NB4 (cell line): ENCODE results near the gene CACNA2D4.
A peak's percentile ranks its signal among the peaks of the same experiment; 100 is the strongest.

Experiments
- DNase-seq: peaks from one replicate; pipeline ENCODE4 v3.0.0; 2010; ENCODE audit warnings: low read depth
- H3K4me3 ChIP-seq: one replicate; pipeline ENCODE4 v1.5.1; 2011; ENCODE audit warnings: mild to moderate bottlenecking, low read depth, low read length, moderate library complexity
- MYC ChIP-seq: IDR thresholded peaks from 2 replicates; pipeline ENCODE4 v1.6.1; 2011; ENCODE audit warnings: low read depth, low read length
- POLR2A ChIP-seq: IDR thresholded peaks from 2 replicates; pipeline ENCODE4 v1.6.1; 2011; ENCODE audit warnings: mild to moderate bottlenecking; ENCODE audit not compliant: insufficient read length; ENCODE audit errors: extremely low read depth
- TF ChIP-seq, protein P1 (sequence below): IDR thresholded peaks from one replicate; pipeline ENCODE4 v1.5.1; 2012; ENCODE audit warnings: low read depth, low read length
- TF ChIP-seq, protein P2 (sequence below): IDR thresholded peaks from 2 replicates; pipeline ENCODE4 v1.6.1; 2011; ENCODE audit warnings: low read depth, low read length

Gene CACNA2D4

DNA sequence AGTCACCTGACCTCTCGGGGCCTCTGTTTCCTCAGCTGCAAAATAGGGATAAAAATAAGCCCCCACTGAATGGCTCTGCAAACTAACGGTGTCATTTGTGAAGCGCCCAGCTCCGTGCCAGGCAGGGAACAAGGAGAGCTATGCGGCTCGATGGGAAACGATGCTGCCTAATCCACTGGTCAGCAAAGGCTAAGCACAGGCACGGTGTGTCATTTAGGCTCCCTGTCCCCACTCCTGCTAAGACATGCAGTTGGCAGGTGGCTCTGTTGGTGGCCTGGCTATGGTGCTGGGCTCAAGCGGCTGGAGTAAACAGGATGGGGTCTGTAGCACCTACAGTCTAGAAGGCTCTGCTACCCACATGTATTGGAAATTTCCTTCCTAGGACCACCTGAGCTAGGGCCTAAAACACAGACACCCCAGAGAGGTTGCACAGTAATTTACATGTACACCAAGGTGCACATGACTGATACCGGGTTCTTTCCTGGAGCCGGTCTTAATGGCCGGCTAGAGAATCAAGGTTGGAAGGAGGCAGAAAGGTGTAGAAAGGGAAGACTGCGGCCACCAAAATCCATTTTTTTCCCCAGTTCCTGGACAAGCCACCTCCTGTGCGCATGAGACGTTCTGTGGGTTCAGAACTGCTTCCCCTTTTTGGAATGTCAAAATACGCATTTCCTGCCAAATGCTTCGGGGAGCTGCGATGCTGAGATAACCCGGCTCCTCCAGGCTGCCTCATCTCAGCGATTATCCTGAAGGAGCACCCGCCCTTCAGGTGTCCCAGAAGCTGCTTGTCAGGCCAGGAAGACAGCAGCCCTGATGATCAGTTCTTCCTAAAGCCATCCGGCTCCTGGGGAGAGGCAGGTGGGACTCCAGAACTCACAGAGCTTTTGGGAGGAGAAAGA, 1.0 kb downstream of the CACNA2D4 start:
- TF ChIP-seq POLR2A (peak; percentile 19), MYC (peak; percentile 24; the same call in 1 of the 2 replicates)
- TF ChIP-seq, protein P1, sequence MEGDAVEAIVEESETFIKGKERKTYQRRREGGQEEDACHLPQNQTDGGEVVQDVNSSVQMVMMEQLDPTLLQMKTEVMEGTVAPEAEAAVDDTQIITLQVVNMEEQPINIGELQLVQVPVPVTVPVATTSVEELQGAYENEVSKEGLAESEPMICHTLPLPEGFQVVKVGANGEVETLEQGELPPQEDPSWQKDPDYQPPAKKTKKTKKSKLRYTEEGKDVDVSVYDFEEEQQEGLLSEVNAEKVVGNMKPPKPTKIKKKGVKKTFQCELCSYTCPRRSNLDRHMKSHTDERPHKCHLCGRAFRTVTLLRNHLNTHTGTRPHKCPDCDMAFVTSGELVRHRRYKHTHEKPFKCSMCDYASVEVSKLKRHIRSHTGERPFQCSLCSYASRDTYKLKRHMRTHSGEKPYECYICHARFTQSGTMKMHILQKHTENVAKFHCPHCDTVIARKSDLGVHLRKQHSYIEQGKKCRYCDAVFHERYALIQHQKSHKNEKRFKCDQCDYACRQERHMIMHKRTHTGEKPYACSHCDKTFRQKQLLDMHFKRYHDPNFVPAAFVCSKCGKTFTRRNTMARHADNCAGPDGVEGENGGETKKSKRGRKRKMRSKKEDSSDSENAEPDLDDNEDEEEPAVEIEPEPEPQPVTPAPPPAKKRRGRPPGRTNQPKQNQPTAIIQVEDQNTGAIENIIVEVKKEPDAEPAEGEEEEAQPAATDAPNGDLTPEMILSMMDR, result no peak
- TF ChIP-seq, protein P2, sequence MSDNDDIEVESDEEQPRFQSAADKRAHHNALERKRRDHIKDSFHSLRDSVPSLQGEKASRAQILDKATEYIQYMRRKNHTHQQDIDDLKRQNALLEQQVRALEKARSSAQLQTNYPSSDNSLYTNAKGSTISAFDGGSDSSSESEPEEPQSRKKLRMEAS, result no peak
- peak overlapping the region; percentile 65 for H3K4me3 ChIP-seq
- DNase-seq, result peak; percentile 88

DNA sequence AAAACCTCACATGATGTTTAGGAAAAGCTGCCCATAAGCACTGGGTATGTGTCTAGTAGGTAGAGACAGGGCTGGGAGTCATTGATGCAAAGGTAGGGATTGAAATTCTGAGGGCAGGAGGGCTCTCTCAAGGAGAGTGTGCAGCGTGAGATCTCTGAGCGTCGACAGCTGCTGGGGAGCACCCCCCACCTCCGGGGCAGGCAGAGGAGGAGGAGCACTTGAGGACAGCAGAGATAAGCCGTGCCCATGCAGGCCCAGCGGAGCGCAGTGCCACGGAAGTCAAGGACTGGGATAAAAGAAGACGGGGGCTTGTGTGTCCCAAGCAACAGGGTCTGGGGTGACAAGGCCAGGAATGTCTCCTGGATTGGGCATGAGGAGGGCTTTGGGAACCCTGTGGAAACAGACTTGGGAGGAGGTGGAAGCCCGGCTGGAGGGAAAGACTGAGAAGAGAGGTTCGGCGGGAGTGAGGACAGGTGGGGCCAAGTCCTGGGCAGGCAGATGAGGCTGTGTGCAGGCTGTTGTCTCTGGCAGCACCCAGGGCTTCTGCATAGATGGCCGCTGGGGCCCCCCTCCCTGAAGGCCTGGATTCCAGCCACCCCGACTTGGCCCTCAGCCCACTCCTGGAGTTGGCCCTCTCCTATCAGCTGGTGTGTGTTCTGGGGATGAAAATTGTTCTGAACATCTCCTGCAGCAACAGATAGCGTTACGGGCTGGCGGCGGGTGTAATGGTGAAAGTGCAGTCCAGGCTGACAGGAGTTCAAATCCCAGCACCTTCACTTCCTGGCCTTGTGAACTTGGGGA, 1.9 kb downstream of the CACNA2D4 start:
- H3K4me3 ChIP-seq, result peak overlapping the region; percentile 33
- TF ChIP-seq MYC (no peak), POLR2A (no peak)
- TF ChIP-seq, protein P1, result no peak
- TF ChIP-seq, protein P2, result no peak
- peak; percentile 23 for DNase-seq

GRCh38 chr12:1915082-1915968, 3.1 kb downstream of the CACNA2D4 start:
- TF ChIP-seq POLR2A (no peak), MYC (peak; percentile 58; the same call in 1 of the 2 replicates)
- TF ChIP-seq, protein P2, result peak; percentile 79
- TF ChIP-seq, protein P1, result peak; percentile 10
- peak overlapping the region; percentile 33 for H3K4me3 ChIP-seq
- peak; percentile 90 for DNase-seq

DNA sequence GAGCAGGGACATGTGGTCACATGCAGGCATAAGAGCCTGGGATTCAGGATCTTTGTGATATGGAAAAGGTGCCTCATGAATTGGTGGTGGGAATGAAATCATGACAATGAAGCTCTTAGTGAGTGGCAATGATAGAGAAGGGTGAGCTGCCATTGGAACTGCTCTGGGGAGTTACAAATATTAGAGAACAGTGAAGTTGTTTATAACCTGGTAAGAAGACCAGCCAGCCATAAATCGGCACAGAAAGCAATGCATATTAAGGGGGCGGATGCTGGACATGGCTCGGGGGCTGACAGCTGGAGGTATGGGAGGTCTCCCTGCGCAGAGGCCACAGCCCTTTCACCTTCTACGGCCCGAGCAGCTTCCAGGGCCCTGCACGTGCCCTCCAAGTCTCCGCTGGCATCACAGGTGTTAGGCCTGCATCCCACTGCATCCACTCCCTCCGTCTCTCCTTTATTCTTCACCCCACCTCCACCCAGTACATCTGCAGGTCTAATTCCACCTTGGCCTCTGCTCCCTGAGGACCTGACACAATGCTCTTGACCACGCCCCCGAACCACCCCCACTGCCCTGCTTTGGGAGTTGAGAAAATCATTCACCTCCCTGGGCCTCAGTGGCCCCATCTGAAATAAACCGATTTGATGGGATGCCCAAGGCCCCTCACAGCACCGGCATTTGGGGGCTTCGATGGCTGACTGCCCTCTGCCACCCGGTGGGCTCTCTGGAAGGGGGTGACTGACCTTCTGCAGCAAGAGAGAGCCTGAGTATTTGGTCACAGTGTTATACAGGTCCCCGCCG, 4.1 kb downstream of the CACNA2D4 start:
- TF ChIP-seq MYC (no peak), POLR2A (no peak)
- TF ChIP-seq, protein P2, result no peak
- TF ChIP-seq, protein P1, result no peak
- no peak overlapping the region for H3K4me3 ChIP-seq
- peak; percentile 1 for DNase-seq
